Activated CD8-positive, alpha-beta memory T cell treated with anti-CD3 and anti-CD28 coated beads for 1 hour (primary cell): Measurements from ENCODE around the gene PATE4.
A peak's percentile ranks its signal among the peaks of the same experiment; 100 is the strongest.
"Not testable (repeated sequence)": the region's sequence is repeated elsewhere in the genome, so short reads cannot be mapped to it uniquely, and the experiment has no call there.

ENCODE experiments used
- DNase-seq, 2 donors: peaks; one replicate each; pipeline ENCODE4 v3.0.0-alpha.2; 2020; ENCODE audit warnings: low read depth in 1 of 2; ENCODE audit errors: extremely low read depth in 1 of 2

PATE4 gene, protein sequence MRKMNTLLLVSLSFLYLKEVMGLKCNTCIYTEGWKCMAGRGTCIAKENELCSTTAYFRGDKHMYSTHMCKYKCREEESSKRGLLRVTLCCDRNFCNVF

DNA sequence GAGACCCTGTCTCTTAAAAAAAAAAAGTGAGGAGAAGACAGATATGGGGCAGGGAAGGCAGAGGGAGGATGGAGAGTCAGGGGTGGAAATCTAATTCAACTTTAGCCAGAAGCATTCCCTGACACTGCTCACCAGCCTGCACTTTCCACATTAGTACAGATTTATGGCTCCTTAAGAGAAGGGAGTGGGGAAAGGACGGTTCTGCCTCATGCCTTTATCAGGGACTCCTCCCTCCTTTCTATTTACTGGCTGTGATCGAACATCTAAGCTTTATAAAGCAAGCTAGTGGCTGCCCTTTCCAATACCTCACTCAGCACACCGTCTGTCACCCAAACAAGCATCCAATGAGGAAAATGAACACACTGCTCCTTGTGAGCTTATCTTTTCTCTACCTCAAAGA lies at the start of gene PATE4:
Gene PATE4, plus strand, starts transcription at position 301 of the 400 bp plus-strand sequence. Its CDS starts 44 bp downstream, at position 345.
- DNase-seq = no peak

DNA sequence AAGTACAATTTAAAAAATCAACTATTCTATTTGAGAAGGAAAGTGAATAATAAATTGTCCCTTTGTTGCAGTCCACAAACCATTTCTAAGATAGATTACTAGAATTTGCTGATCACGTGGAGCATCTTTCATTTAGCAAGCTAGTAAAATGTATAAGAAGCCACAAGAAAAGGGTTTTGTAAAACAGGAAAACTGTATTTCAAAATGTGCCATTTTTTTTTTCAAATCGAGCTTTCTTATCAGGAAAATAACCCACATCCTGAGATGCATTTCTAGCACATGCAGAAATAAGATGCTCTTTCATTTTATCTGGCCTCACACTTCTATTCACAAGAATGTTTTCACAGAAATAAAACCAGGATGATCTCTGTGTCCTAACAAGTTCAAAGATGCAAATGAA lies 48.4 kb upstream of the PATE4 start:
- DNase-seq = no peak

DNA sequence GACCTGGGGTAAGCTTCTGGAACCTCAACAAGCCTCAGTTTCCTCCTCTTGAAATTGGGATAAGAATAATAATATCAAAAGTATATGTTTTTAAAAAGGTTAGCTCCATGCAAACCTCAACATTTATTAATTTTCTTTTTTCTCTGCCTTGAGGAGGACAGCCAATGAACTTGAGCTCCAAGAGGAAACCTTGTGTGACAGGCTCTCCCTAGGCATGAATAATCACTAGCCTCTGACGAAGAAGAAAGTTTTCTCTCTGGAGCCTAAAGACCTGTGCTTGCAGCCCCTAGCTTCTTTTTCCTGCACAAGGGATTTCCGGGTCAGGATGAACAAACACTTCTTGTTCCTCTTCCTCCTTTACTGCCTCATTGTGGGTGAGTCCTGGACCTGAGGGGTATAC lies 45.3 kb upstream of the PATE4 start, which contains the start of gene PATE3:
Gene PATE3, plus strand, starts transcription at position 301 of the 400 bp plus-strand sequence. Its CDS starts 25 bp downstream, at position 326.
- no peak for DNase-seq

DNA sequence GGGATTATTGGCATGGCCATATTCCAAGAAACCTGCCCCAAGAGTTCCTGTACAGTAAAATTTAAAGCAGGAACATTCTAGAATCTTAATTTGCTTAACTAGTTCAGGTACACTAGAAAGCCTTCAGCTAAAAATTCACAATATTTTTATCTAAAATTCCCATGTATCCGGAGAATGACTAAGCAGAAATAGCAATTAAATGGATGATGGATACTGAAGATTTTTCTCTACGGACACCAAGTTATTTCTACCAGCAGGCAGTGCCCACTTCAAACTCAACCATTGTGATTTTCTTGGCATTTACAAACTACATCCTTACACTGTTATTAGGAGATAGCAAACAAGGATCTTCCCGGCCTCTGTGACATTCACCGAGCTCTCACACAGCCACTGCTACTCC lies 42.3 kb upstream of the PATE4 start:
- no peak for DNase-seq

DNA sequence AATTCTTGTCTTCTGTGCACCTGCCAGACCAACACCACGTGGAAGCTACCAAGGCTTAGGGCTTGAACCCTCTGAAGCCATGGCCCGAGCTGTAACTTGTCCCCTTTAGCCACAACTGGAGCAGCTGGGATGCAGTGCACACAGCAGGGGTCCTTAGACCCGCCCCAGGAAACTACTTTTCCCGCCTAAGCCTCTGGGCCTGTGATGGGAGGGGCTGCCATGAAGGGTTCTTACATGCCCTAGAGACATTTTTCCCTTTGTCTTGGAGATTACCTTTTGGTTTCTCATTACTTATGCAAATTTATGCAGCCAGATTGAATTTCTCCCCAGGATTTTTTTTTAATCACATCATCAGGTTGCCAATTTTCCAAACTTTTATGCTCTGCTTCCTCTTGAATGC lies 35.5 kb upstream of the PATE4 start:
- DNase-seq = no peak

DNA sequence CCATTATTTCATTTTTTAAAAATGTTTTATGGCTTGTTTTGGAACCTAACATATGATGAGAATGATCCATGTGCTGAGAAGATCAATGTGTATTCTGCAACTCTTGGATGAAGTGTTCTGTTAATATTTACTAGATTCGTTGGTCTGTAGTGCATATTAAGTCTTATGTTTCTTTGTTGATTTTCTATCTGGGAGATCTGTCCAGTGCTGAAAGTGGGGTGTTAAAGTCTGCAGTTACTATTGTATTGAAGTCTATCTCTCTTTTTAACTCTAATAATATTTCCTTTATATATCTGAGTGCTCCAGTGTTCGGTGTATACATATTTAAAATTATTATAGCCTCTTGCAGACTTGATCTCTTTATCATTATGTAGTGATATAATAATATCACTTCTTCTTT lies 33.3 kb upstream of the PATE4 start:
- no peak for DNase-seq

DNA sequence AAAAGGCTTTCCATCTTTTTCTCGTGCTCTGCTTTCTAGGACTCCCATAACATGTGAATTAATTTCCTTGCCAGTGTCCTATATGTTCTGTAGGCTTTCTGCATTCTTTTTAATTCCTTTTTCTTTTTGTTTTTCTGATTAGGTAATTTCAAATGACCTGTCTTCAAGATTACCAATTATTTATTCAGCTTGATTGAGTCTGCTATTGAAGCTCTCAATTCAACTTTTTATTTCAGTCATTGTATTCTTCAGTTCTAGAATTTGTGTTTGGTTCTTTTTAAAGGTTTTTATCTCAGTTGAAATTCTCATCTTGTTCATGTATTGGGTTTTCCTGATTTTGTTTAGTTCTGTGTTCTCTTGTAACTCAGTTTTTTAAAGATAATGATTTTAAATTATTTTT lies 30.7 kb upstream of the PATE4 start:
- DNase-seq = no peak

DNA sequence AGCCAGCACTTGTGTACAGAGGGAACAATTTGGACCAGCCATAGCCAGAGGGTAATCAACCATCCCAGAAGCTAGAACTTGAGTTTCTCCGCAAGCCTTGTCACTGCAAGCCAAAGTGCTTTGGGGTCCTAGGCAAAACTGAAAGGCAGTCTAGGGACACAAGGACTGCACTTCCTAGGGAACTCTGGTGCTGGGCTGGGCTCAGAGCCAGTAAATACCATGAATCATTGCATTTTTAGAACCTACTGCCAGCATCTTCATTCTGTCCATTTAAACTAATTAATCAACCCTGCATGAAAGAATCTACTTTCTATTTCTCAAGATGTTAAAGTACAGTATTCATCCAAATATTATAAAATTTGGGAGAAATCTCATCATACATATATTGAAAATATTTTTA lies 25.2 kb upstream of the PATE4 start:
- DNase-seq = no peak

DNA sequence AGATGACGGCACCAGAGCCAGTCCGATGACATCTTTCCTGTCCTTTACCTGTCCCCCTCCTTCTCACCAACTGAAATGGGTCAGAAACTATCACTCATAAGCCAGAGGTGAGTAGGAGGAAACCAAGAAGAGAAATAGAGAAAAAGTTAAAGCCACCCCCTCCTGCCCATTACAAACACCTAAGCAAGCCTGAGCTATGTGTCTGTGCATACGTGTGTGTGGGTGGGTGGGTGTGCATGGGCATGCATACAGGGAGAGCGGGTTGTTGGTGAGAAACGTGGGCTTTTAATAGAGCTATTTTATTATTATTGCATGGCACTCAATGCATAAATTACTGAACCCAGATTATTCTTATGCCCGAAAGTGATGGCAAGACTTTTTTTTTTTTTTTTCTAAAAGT lies 2.6 kb downstream of the PATE4 start:
- no peak for DNase-seq

DNA sequence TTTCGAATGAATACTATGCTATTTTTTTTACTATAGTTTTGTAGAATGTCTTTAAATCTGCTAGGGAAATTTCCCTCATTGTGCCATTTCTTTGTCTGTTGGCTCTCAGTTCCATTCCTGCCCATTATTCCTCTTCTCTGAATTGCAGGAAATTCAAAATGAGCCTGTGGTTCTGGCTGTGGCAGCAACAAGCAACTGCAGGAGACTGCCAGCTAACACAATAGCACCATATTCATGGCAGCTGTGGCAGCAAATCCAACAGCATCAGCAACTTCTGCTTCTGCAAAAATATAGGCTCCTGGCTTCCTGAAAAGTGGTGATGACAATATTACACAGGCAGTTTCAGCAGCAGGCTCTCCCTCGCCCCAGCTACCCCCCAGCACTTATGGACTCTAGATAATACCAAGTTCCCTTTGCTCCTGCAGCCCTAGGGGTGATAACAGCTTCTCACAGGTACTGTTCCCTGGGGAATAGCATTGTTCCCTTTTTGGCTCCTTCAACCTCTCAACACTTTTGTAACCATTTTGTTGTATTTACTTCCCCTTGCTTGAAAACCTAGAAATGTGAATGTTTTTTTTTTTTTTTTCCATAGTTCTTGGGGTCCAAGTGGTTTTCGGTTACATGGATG lies 9.3 kb downstream of the PATE4 start:
- DNase-seq = no peak

DNA sequence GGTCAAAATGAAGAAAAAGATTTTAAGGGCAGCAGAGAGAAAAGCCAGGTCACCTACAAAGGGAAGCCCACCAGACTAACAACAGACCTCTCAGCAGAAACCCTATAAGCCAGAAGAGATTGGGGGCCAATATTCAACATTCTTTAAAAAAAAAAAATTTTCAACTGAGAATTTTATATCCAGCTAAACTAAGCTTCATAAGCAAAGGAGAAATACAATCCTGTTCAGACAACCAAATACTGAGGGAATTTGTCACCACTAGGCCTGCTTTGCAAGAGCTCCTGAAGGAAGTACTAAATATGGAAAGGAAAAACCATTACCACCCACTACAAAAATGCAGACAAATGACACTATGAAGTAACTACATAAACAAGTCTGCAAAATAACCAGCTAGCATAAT lies 13.1 kb downstream of the PATE4 start:
- DNase-seq = no peak

DNA sequence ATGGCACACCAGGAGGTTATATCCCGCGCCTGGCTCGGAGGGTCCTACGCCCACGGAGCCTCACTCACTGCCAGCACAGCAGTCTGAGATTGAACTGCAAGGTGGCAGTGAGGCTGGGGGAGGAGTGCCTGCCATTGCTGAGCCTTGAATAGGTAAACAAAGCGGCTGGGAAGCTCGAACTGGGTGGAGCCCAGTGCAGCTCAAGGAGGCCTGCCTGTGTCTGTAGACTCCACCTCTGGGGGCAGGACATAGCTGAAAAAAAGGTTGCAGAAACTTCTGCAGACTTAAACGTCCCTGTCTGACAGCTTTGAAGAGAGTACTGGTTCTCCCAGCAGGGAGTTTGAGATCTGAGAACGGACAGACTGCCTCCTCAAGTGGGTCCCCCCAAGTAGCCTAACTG lies 24.6 kb downstream of the PATE4 start:
- not testable (repeated sequence) for DNase-seq

DNA sequence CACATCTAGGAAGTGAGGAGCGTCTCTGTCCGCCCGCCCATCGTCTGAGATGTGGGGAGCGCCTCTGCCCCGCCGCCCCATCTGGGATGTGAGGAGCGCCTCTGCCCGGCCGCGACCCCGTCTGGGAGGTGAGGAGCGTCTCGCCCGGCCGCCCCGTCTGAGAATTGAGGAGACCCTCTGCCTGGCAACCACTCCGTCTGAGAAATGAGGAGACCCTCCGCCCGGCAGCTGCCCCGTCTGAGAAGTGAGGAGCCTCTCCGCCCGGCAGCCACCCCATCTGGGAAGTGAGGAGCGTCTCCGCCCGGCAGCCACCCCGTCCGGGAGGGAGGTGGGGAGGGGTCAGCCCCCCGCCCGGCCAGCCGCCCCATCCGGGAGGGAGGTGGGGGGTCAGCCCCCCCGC lies 29.7 kb downstream of the PATE4 start:
- DNase-seq = not testable (repeated sequence)

DNA sequence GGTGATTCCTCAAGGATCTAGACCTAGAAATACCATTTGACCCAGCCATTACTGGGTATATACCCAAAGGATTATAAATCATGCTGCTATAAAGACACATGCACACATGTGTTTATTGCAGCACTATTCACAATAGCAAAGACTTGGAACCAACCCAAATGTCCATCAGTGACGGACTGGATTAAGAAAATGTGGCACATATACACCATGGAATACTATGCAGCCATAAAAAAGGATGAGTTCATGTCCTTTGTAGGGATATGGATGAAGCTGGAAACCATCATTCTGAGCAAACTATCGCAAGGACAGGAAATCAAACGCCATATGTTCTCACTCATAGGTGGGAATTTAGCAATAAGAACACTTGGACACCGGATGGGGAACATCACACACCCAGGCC lies 32.2 kb downstream of the PATE4 start:
- DNase-seq = not testable (repeated sequence)

DNA sequence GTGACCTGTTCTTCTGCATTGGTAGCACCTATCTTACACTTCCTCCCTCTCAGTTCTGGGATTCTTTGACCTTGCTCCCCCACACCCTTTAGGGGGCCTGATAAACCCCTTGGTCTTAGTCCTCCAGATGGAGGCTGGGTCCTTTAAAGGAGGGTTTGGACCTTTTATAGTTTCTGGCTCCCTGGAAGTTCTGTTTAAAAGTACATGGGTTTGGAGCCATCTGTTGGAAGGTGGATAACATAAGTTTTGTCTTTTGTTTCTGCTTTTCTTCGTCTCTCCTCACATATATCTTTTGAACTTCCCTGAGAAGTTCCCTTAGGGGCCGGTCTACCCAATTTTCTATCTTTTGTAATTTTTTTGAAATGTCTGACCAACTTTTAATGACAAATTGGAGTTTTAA lies 36.4 kb downstream of the PATE4 start:
- DNase-seq = no peak

DNA sequence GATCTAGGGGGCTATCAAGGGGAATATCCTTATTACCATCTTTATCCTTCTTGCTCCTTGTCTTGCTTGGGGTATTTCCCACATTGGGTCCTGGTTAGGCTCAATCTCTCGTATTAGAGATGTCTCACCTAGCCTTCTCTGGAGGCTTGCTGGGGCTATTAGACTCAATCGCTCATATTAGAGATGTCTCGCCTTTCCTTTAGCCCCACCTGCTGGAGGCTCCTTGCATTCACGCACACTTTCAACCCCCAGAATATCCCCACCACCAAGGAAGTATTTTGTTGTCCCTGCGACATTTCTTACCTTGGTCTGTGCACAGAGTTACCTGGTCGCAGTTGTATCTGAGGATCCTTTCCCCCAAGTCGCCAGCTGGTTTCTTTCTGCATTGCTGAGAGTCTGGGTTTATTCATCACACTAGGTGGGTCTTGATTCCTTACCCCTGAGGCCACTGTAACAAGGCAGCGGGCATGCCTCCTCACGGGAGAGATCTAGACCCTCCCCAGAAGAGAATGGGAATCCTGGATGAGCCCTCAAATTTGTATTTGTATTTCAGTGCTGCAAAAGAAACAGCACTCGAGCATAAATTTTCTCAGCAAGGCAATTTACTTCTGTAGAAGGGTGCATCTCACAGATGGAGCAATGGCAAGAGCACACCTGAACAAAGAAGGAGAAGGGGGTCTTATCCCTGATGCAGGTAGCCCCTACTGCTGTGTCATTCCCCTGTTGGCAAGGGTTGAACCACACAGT lies 38.4 kb downstream of the PATE4 start:
- DNase-seq = no peak

DNA sequence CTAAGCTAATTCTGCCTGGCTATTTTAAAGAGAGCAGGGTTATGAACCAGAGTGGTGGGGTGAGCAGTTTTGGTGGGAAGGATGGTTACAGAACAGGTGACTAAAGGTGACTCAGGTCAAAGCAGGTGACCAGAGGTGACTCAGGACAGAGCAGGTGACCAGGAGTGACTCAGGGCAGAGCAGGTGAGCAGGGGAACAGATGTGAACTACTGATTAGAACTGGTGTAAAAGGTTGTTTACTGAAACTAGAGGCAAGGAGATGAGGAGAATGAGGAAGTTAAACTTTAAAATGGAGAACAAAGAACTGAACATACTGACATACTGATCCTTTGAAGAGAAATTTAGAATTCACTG lies 39.0 kb downstream of the PATE4 start:
- no peak for DNase-seq

DNA sequence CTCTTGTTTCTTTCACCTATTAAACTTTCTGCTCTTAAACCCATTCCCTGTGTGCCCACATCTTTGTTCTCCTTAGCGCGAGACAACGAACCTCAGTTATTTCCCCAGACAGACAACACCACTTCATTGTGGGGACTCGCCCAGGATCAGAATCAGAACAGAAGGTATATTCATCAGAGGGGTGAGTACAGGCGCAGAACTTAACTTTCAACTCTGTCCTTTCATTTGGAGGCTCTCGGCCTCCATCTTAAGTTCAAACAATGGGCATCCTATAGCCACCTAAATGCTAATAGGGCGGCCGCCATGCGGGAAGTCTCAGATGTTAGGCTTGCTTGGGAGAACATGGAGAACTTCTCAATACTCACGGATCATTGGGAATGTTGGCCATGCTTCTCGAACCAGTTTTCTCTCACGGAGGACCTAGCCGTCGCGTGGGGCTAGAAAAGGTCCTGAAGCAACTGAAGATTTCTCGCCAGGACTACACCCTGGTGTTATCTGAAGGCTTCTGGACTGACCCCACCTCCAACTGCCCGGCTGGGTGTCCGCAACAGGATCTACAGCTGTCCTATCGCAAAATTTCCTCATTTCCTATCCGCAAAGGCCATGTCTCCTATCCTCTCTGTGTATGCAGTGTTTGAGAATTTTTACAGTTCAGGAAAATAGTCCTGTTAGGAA lies 40.9 kb downstream of the PATE4 start:
- DNase-seq = no peak

DNA sequence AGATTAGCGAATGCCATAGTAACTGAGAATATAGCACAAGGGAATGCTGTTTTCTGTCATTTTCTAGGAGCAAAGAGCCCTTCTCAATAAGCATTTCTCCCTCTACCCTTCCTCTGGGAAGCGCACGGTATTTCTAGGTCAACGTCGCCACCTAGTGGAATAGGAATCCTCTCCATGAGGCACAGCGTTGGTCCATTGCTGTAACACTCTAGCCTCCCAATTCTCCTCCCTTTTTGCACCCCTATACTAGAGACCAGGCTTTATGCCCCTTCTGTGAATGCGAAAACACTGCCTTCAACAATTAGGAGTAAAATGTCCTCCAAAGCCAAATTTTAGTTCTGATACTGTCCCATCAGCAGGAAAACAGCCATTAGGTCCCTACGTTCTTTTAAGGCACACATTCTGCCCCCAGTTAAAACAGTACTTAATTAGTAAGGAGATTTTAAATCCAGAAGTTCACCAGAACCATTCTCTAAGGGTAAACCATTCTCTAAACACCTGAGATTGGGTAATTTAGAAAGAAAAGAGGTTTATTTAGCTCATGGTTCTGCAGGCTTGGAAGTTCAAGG lies 41.5 kb downstream of the PATE4 start:
- DNase-seq = peak in 1 of 2 donors; percentile 7

DNA sequence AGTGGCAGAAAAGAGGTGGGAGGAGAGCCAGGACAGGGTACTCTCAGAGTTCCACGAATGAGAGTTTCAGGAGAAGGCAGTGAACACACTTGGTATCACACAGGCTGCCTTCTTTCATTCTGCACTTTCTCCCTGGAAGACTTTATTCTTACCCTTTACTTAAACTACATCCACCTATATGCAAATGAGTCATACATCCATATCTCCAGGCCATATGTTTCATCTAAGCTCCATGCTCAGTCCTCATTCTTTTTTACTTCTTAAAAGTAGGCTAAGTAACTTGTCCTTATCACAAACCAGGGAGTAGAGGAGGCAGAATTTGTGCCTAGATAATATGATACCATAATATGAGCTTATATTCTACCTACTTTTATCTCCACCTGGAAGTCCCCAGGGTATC lies 48.2 kb downstream of the PATE4 start:
- DNase-seq = no peak

DNA sequence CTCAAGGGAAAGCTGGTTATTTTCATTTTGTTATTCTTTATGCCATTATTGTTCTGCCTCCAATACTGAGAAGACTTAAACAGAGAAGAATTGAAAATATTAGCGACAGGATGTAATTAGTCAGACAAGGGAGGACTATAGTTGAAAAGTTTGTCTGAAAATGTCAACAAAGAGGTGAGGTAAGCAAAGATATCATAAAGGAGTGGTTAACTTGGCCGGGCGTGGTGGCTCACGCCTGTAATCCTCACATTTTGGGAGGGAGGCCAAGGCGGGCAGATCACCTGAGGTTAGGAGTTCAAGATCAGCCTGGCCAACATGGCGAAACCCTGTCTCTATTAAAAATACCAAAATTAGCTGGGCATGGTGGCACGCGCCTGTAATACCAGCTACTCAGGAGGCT lies 50.3 kb downstream of the PATE4 start:
- DNase-seq = no peak

DNA sequence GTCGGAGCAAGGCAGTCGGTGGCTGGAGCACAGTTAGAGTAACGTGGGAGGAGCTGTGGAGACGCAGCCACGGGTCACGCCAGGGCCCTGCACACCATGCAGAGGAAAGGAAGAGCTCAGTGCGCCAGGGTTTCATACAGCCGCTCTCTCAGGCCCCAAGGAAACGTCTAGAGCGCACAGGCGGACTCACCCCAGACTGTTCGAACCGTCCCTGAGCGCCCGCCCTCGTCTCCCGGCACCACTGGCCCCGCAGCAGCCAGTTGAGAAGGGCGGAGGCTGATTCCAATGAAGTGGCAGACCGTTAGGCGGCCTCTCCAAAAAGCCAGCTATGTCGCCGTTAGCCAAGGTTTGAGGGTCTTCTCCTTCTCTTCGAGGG lies 53.9 kb downstream of the PATE4 start:
- no peak for DNase-seq
